Left lung (tissue), 14 donors: Measurements from ENCODE around the gene FBXL15. TPM values are rescaled to one million over a fixed set of nuclear protein-coding genes. Genes with fewer than 3 reads are reported as not detected.
A peak's percentile ranks its signal among the peaks of the same experiment; 100 is the strongest.

Experiments used
- ATAC-seq: fragments of 200-7000 bp; cut with Tn5 transposase; one replicate; pipeline ENCODE4 v1.9.1; 2020; ENCODE audit warnings: moderate library complexity
- DNase-seq, 4 donors: peaks; one replicate each; pipeline ENCODE4 v3.0.0-alpha.2; 2013 to 2020
- H3K27ac ChIP-seq, 2 donors: fragments of 200-600 bp; sonication (generic) in 1 of 2; one replicate each; pipeline versions ENCODE4 v1.5.0 to v1.8.0; 2020 to 2021
- H3K27me3 ChIP-seq, 2 donors: fragments of 200-600 bp; sonication (generic) in 1 of 2; one replicate each; pipeline versions ENCODE4 v1.5.0 to v1.8.0; 2020 to 2021
- H3K36me3 ChIP-seq, 2 donors: fragments of 200-600 bp; sonication (generic) in 1 of 2; one replicate each; pipeline versions ENCODE4 v1.5.0 to v1.8.0; 2020 to 2021
- H3K4me1 ChIP-seq, 2 donors: fragments of 200-600 bp; one replicate each; pipeline ENCODE4 v1.8.0; 2021
- H3K4me3 ChIP-seq, 2 donors: fragments of 200-600 bp; sonication (generic) in 1 of 2; one replicate each; pipeline versions ENCODE4 v1.5.0 to v1.8.0; 2020 to 2021; ENCODE audit warnings: mild to moderate bottlenecking in 1 of 2
- H3K9me3 ChIP-seq, 2 donors: fragments of 200-600 bp; sonication (generic) in 1 of 2; one replicate each; pipeline versions ENCODE4 v1.5.0 to v1.8.0; 2020 to 2021
- CTCF ChIP-seq, 2 donors: fragments of 200-600 bp; sonication (generic) in 1 of 2; IDR thresholded peaks; one replicate each; pipeline versions ENCODE4 v1.5.0 to v1.8.0; 2021; ENCODE audit warnings: antibody characterized with exemption in 2 of 2
- intact Hi-C, 2 donors: fragments of 100-400 bp; cut with DNase I; formaldehyde crosslinking; loops; one replicate each; pipeline versions ENCODE4 v1.11.2 to v1.14.2; 2022
- long read RNA-seq, 12 donors: library from polyadenylated mRNA in 2 of 12; unstranded in 2 of 12; transcript quantifications; one replicate each; pipeline ENCODE4 v2.0.0 and lab custom pipeline, GENCODE V29; 2019 to 2026
- polyA plus RNA-seq, 6 donors: library from polyadenylated mRNA; unstranded; fragments of 120-200 nt; gene quantifications; one replicate each; pipeline ENCODE4 v1.2.1, GENCODE V29; 2013; ENCODE audit not compliant: insufficient read length in 6 of 6
- total RNA-seq, 2 donors: library from RNA; stranded (reverse); fragmentation: NEBNext Ultra II Directional; extraction: Animal tissue kit (Norgen Biotek cat#: 25700); gene quantifications; one replicate each; pipeline ENCODE4 v1.2.1, GENCODE V29; 2021
- donor health status: DM: no; HTN: yes; CAD: no.
- donor health status: DM: no; HTN: no; CAD: no.

Gene FBXL15
- 10 to 100 TPM; 17.4 to 18.7 TPM for total RNA-seq
- 1 to 10 TPM; 5.7 to 9.7 (median 7.0) TPM for polyA plus RNA-seq
- long read RNA-seq, donor 1, transcript FBXL15-201 (4 exons, 2,362 nt): major isoform, 5 of 20 reads
- long read RNA-seq, donor 1, partial matches to known transcripts: 15 of 20 reads
- long read RNA-seq, donor 1, other reads (novel, unspliced or antisense): 0 of 20 reads
- long read RNA-seq, donor 2, partial matches to known transcripts: 12 of 15 reads
- long read RNA-seq, donor 2, other reads (novel, unspliced or antisense): 0 of 15 reads
- long read RNA-seq, donor 3, partial matches to known transcripts: 10 of 11 reads
- long read RNA-seq, donor 3, other reads (novel, unspliced or antisense): 0 of 11 reads
- long read RNA-seq, donor 4, transcript FBXL15-201 (4 exons, 2,362 nt): major isoform, 42 of 102 reads
- long read RNA-seq, donor 4, partial matches to known transcripts: 42 of 102 reads
- long read RNA-seq, donor 4, other reads (novel, unspliced or antisense): 18 of 102 reads
- long read RNA-seq, donor 5, partial matches to known transcripts: 13 of 15 reads
- long read RNA-seq, donor 5, other reads (novel, unspliced or antisense): 0 of 15 reads
- long read RNA-seq, donor 6, partial matches to known transcripts: 5 of 7 reads
- long read RNA-seq, donor 6, other reads (novel, unspliced or antisense): 0 of 7 reads
- long read RNA-seq, donor 7, partial matches to known transcripts: 8 of 10 reads
- long read RNA-seq, donor 7, other reads (novel, unspliced or antisense): 0 of 10 reads
- long read RNA-seq, donor 8, partial matches to known transcripts: 10 of 13 reads
- long read RNA-seq, donor 8, other reads (novel, unspliced or antisense): 0 of 13 reads
- long read RNA-seq, donor 9: 0 reads
- long read RNA-seq, donor 10, transcript FBXL15-201 (4 exons, 2,362 nt): major isoform, 44 of 126 reads
- long read RNA-seq, donor 10, partial matches to known transcripts: 58 of 126 reads
- long read RNA-seq, donor 10, other reads (novel, unspliced or antisense): 24 of 126 reads
- long read RNA-seq, donor 11, transcript FBXL15-201 (4 exons, 2,362 nt): major isoform, 6 of 45 reads
- long read RNA-seq, donor 11, partial matches to known transcripts: 37 of 45 reads
- long read RNA-seq, donor 11, other reads (novel, unspliced or antisense): 0 of 45 reads
- long read RNA-seq, donor 12, partial matches to known transcripts: 6 of 8 reads
- long read RNA-seq, donor 12, other reads (novel, unspliced or antisense): 0 of 8 reads

GRCh38 chr10:102420714-102421506, at the start of gene FBXL15:
FBXL15 (plus strand) TSS chr10:102420836; CDS start chr10:102421130, 294 bp downstream.
- peak; percentile 80 for ATAC-seq
- H3K4me1 ChIP-seq: peaks cover 17 to 39% of the 10 kb centered on the region in 2 donors
- no peaks in the 10 kb centered on the region for H3K9me3 ChIP-seq
- TF ChIP-seq CTCF (IDR thresholded peaks at IDR 0.05): peak in 1 of 2 donors; percentile 14
- peak within 1 kb of the TSS; percentile 90 to 91 for H3K27ac ChIP-seq
- DNase-seq: peak; percentile 96 to 98 (median 97)
- intact Hi-C loops: no loop called here
- H3K4me3 ChIP-seq: peak within 1 kb of the TSS; percentile 72 to 98
- H3K27me3 ChIP-seq: peaks cover 0 to 39% of the 10 kb centered on the region in 2 donors
- H3K36me3 ChIP-seq: peaks cover 0 to 21% of the 10 kb centered on the region in 2 donors

DNA sequence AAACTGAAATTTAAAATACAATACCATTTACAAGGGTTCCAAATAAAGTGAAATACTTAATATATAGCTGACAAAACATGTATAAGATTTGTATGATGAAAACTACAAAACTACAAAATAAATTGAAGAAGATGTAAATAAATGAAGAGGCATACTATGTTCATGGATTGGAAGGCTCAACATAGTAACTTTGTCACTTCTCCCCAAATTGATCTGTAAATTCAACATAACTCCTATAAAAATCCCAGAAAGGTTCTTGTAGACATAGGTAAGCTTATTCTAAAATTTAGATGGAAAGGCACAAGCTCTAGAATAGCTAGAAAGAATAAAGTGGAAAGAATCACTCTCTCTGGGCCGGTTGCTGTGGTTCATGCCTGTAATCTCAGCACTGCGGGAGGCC, 49.3 kb upstream of the FBXL15 start:
- DNase-seq (no peak), ATAC-seq (no peak)
- H3K4me3 ChIP-seq: no peak overlapping the region
- no peak for TF ChIP-seq CTCF (IDR thresholded peaks at IDR 0.05)
- intact Hi-C loops: no loop called here
- no peaks in the 10 kb centered on the region for H3K9me3 ChIP-seq
- peaks cover 0 to 5% of the 10 kb centered on the region in 2 donors for H3K4me1 ChIP-seq
- peaks cover 0 to 100% of the 10 kb centered on the region in 2 donors for H3K36me3 ChIP-seq
- no peaks in the 10 kb centered on the region for H3K27me3 ChIP-seq
- H3K27ac ChIP-seq: no peak overlapping the region

- Histone ChIP-seq H3K36me3 (peaks cover 5 to 100% of the 10 kb centered on the region in 2 donors), H3K27ac (no peak overlapping the region), H3K4me3 (no peak overlapping the region), H3K27me3 (no peaks in the 10 kb centered on the region), H3K9me3 (no peaks in the 10 kb centered on the region), H3K4me1 (no peaks in the 10 kb centered on the region)
- intact Hi-C loops: no loop called here
- no peak for TF ChIP-seq CTCF (IDR thresholded peaks at IDR 0.05)
- DNase-seq: no peak
- no peak for ATAC-seq
Measured at GRCh38 chr10:102375250-102375649, 45.4 kb upstream of the FBXL15 start.

- ATAC-seq (no peak), DNase-seq (no peak)
- no peak overlapping the region for H3K27ac ChIP-seq
- TF ChIP-seq CTCF (IDR thresholded peaks at IDR 0.05): no peak
- no peaks in the 10 kb centered on the region for H3K27me3 ChIP-seq
- H3K9me3 ChIP-seq: no peaks in the 10 kb centered on the region
- peaks cover 5 to 100% of the 10 kb centered on the region in 2 donors for H3K36me3 ChIP-seq
- intact Hi-C loops: no loop called here
- H3K4me3 ChIP-seq: no peak overlapping the region
- no peaks in the 10 kb centered on the region for H3K4me1 ChIP-seq
Measured at GRCh38 chr10:102375867-102376266, 44.8 kb upstream of the FBXL15 start.
